GM12878 (cell line): ENCODE data around the gene NAV1. TPM values are rescaled to one million over a fixed set of nuclear protein-coding genes. Genes with fewer than 3 reads are reported as not detected.

Experiments used
- ATAC-seq: fragments of 200-7000 bp; cut with Tn5 transposase; 3 replicates; pipeline ENCODE4 v1.9.1; 2020; ENCODE audit warnings: mild to moderate bottlenecking, moderate library complexity
- BruUV-seq: library from RNA; stranded (reverse); fragments of 400-500 nt; replicated peaks from 2 replicates; lab custom pipeline; 2021; lab: Mats Ljungman, UMichigan
- CTCF ChIA-PET: fragments of 300-600 bp; sonication (Branson Sonifier 250); formaldehyde crosslinking; extraction: SDS; loops from one replicate; lab custom pipeline; 2021; ENCODE audit warnings: inconsistent platforms; lab: Yijun Ruan, JAX
- POLR2A ChIA-PET: fragments of 350-600 bp; formaldehyde crosslinking; extraction: SDS; loops from one replicate; lab custom pipeline; 2021; ENCODE audit warnings: inconsistent platforms; lab: Charles Lee
- RAD21 ChIA-PET: fragments of 300-600 bp; sonication (Branson Sonifier 250); formaldehyde crosslinking; loops from one replicate; lab custom pipeline; 2023; ENCODE audit warnings: antibody characterized with exemption; ENCODE audit not compliant: unreplicated experiment; lab: Charles Lee
- SMC1A ChIA-PET: fragments of 300-600 bp; sonication (Branson Sonifier 250); formaldehyde crosslinking; loops from one replicate; lab custom pipeline; 2023; ENCODE audit not compliant: unreplicated experiment, uncharacterized antibody; lab: Charles Lee
- DNase-seq: peaks from one replicate; pipeline ENCODE4 v3.0.0-alpha.2; 2011; ENCODE audit warnings: low read depth, low spot score
- FAIRE-seq: peaks from 3 replicates; lab custom pipeline; 2011; peaks lifted over from hg19 to GRCh38; lab: Jason Lieb, UNC
- H2AFZ ChIP-seq: 2 replicates; pipeline ENCODE4 v1.6.0; 2011; ENCODE audit warnings: low read depth, low read length, control low read depth; ENCODE audit not compliant: control insufficient read depth
- H3K27ac ChIP-seq: 2 replicates; pipeline ENCODE4 v1.5.1; 2011; ENCODE audit warnings: control low read depth; ENCODE audit not compliant: control insufficient read depth, insufficient read depth
- H3K27me3 ChIP-seq, 2 experiments: replicated peaks in 1 of 2; 2 replicates each; pipeline versions ENCODE4 v1.6.0 to v1.6.1; 2011; ENCODE audit warnings: low read length in 1 of 2; ENCODE audit not compliant: control insufficient read depth in 2 of 2, insufficient read depth in 2 of 2
- H3K36me3 ChIP-seq, 2 experiments: 2 replicates each; pipeline ENCODE4 v1.5.1; 2011; ENCODE audit warnings: low read length in 1 of 2; ENCODE audit not compliant: control insufficient read depth in 2 of 2, insufficient read depth in 2 of 2
- H3K4me1 ChIP-seq: 2 replicates; pipeline ENCODE4 v1.6.1; 2011; ENCODE audit warnings: mild to moderate bottlenecking, low read length, moderate library complexity, mixed read lengths; ENCODE audit not compliant: control insufficient read depth, insufficient read depth
- H3K4me2 ChIP-seq: 2 replicates; pipeline ENCODE4 v1.6.0; 2011; ENCODE audit warnings: control low read depth; ENCODE audit not compliant: control insufficient read depth, insufficient read depth
- H3K4me3 ChIP-seq: fragments of 200-600 bp; sonication (generic); 2 replicates; pipeline ENCODE4 v1.5.1; 2016
- H3K79me2 ChIP-seq: 2 replicates; pipeline ENCODE4 v1.6.0; 2011; ENCODE audit warnings: low read length; ENCODE audit not compliant: control insufficient read depth, insufficient read depth
- H3K9ac ChIP-seq: 2 replicates; pipeline ENCODE4 v1.8.0; 2011; ENCODE audit warnings: low read length, control low read depth, mixed read lengths; ENCODE audit not compliant: control insufficient read depth, insufficient read depth
- H3K9me3 ChIP-seq: replicated peaks from 3 replicates; pipeline ENCODE4 v1.5.1; 2011; ENCODE audit warnings: mild to moderate bottlenecking, low read length; ENCODE audit not compliant: control insufficient read depth, insufficient read depth
- H4K20me1 ChIP-seq: 2 replicates; pipeline ENCODE4 v1.6.0; 2011; ENCODE audit not compliant: control insufficient read depth, insufficient read depth
- BACH1 ChIP-seq: fragments of 450-650 bp; IDR thresholded peaks from 2 replicates; pipeline ENCODE4 v1.6.1; 2017; ENCODE audit warnings: mild to moderate bottlenecking, borderline replicate concordance
- E2F4 ChIP-seq: IDR thresholded peaks from 2 replicates; pipeline ENCODE4 v1.6.1; 2012; ENCODE audit warnings: low read depth, low read length, improper control_type of control experiment
- GABPA ChIP-seq: IDR thresholded peaks from 2 replicates; pipeline ENCODE4 v1.6.1; 2014; ENCODE audit warnings: antibody characterized with exemption, low read depth, mild to moderate bottlenecking, inconsistent platforms
- HDAC2 ChIP-seq: fragments of 200-600 bp; sonication (generic); IDR thresholded peaks from 2 replicates; pipeline ENCODE4 v1.6.1; 2017
- IRF4 ChIP-seq: IDR thresholded peaks from 2 replicates; pipeline ENCODE4 v1.6.1; 2011; ENCODE audit warnings: low read depth, low read length
- RCOR1 ChIP-seq: conservative IDR thresholded peaks from 2 replicates; pipeline ENCODE4 v1.6.1; 2012; ENCODE audit warnings: low read depth, low read length, improper control_type of control experiment
- RUNX3 ChIP-seq: IDR thresholded peaks from 2 replicates; pipeline ENCODE4 v1.6.1; 2012; ENCODE audit warnings: low read length, inconsistent platforms
- SPI1 ChIP-seq: IDR thresholded peaks from 2 replicates; pipeline ENCODE4 v1.6.1; 2011; ENCODE audit warnings: low read depth, mild to moderate bottlenecking, low read length, moderate library complexity, borderline replicate concordance; ENCODE audit not compliant: insufficient read depth
- ZBTB4 ChIP-seq: fragments of 450-650 bp; formaldehyde crosslinking; IDR thresholded peaks from 2 replicates; pipeline ENCODE4 v1.4.0; 2022; ENCODE audit warnings: mild to moderate bottlenecking, moderate library complexity
- ZNF217 ChIP-seq: fragments of 450-650 bp; IDR thresholded peaks from 2 replicates; pipeline ENCODE4 v1.6.1; 2017; ENCODE audit warnings: antibody characterized with exemption, mild to moderate bottlenecking
- WGBS: methylation state at CpG from one replicate; pipeline ENCODE4 v1.1.6; 2016; ENCODE audit warnings: low lambda C conversion rate; ENCODE audit not compliant: insufficient replicate concordance, insufficient coverage; ENCODE audit errors: missing lambda C conversion rate; 5-methylcytosine and 5-hydroxymethylcytosine counted together
- in situ Hi-C: fragments of 300-500 bp; cut with MboI; formaldehyde crosslinking; loops from 9 replicates; pipeline ENCODE4 v1.14.3; 2018; ENCODE audit warnings: mixed read lengths
- intact Hi-C: fragments of 100-400 bp; cut with micrococcal nuclease; formaldehyde crosslinking; loops from one replicate; pipeline ENCODE4 v1.14.2; 2022; ENCODE audit not compliant: unreplicated experiment
- polyA plus RNA-seq, 11 experiments: library from polyadenylated mRNA; depleted of rRNA in 4 of 11; unstranded in 6 of 11; stranded (reverse) in 5 of 11; fragments of >200 nt; fragmentation: Nextera tagmentation in 4 of 11; fragmentation: Illumina TruSeq in 1 of 11; extraction: Ambion mirVana in 4 of 11; extraction: Trizol in 1 of 11; gene quantifications; 1 replicate in 1 of 11; 2 replicates in 10 of 11; pipeline versions ENCODE4 v1.2.1 to v1.2.3, GENCODE V29; 2011 to 2016; ENCODE audit warnings: inconsistent platforms in 2 of 11, missing spikeins in 2 of 11, low read depth in 1 of 11
- total RNA-seq, 4 experiments: library from RNA; depleted of rRNA in 3 of 4; stranded (reverse); fragments of >200 nt in 3 of 4; fragmentation: Illumina TruSeq in 1 of 4; extraction: Trizol in 1 of 4; gene quantifications; 2 replicates each; pipeline versions ENCODE4 v1.2.1 to v1.2.3, GENCODE V29; 2013 to 2021
- TF ChIP-seq, protein P1 (sequence below): fragments of 450-650 bp; IDR thresholded peaks from 2 replicates; pipeline ENCODE4 v1.6.1; 2017; ENCODE audit warnings: mild to moderate bottlenecking, moderate library complexity

NAV1 gene
- total and polyA plus RNA-seq, 10 of the 15 experiments (the other 5 are each of a cell fraction or from before 2014, with no cell fraction given): 0.04 to 1.3 (median 0.36) TPM

- FAIRE-seq: peak; percentile 44
- peak; percentile 73 for ATAC-seq
- no peaks in the 10 kb centered on the region for H3K27me3 ChIP-seq
- ChIA-PET CTCF (interaction anchor here (0.6 to 11.2 kb wide), 41 partner anchors 9 to 491 kb away, joined by 3 to 814 read pairs (median 5); partner anchors contain the start of genes IPO9 and PHLDA3), RAD21 (interaction anchor here (1.0 to 15.3 kb wide), 17 partner anchors 9 to 165 kb away, joined by 3 to 505 read pairs (median 8); partner anchors contain the start of gene PHLDA3), SMC1A (interaction anchor here (0.9 to 18.7 kb wide), 19 partner anchors 11 to 165 kb away, joined by 3 to 514 read pairs (median 4); partner anchors contain the start of gene PHLDA3), POLR2A (interaction anchor here (1.0 to 5.0 kb wide), 7 partner anchors 9 to 106 kb away, joined by 3 to 68 read pairs (median 5); partner anchors contain the start of gene PHLDA3)
- peak overlapping the region; percentile 63 for H3K4me2 ChIP-seq
- no peaks in the 10 kb centered on the region for H3K9me3 ChIP-seq
- H3K9ac ChIP-seq: peak overlapping the region; percentile 3; the same call in 1 of the 2 replicates
- in situ Hi-C loops (loop anchor here (5.0 kb wide), 1 partner anchor 65 kb away; no protein-coding TSS in a partner anchor), intact Hi-C loops (loop anchor here (10.0 kb wide), 1 partner anchor 257 kb away; no protein-coding TSS in a partner anchor)
- peak; percentile 35 for DNase-seq
- H2AFZ ChIP-seq: peak overlapping the region; percentile 28
- BruUV-seq: no TSS peak
- H3K79me2 ChIP-seq: peaks cover 6% of the 10 kb centered on the region; the same call in 1 of the 2 replicates
- no peak overlapping the region; the same call in none of the 2 replicates for H3K27ac ChIP-seq
- H3K4me3 ChIP-seq: peak overlapping the region; percentile 43; the same call in 1 of the 2 replicates
- 4% methylated on average over 5 of the region's 6 CpGs for WGBS
- H3K36me3 ChIP-seq: no peaks in the 10 kb centered on the region
- peaks cover 3% of the 10 kb centered on the region; the same call in 1 of the 2 replicates for H4K20me1 ChIP-seq
- H3K4me1 ChIP-seq: peaks cover 42% of the 10 kb centered on the region
- TF ChIP-seq RCOR1 (no peak), BACH1 (no peak), IRF4 (no peak), GABPA (no peak), ZNF217 (no peak), ZBTB4 (CRISPR knock-in tag) (no peak), RUNX3 (peak; percentile 58), HDAC2 (no peak), SPI1 (peak; percentile 89), E2F4 (no peak)
- TF ChIP-seq, protein P1, sequence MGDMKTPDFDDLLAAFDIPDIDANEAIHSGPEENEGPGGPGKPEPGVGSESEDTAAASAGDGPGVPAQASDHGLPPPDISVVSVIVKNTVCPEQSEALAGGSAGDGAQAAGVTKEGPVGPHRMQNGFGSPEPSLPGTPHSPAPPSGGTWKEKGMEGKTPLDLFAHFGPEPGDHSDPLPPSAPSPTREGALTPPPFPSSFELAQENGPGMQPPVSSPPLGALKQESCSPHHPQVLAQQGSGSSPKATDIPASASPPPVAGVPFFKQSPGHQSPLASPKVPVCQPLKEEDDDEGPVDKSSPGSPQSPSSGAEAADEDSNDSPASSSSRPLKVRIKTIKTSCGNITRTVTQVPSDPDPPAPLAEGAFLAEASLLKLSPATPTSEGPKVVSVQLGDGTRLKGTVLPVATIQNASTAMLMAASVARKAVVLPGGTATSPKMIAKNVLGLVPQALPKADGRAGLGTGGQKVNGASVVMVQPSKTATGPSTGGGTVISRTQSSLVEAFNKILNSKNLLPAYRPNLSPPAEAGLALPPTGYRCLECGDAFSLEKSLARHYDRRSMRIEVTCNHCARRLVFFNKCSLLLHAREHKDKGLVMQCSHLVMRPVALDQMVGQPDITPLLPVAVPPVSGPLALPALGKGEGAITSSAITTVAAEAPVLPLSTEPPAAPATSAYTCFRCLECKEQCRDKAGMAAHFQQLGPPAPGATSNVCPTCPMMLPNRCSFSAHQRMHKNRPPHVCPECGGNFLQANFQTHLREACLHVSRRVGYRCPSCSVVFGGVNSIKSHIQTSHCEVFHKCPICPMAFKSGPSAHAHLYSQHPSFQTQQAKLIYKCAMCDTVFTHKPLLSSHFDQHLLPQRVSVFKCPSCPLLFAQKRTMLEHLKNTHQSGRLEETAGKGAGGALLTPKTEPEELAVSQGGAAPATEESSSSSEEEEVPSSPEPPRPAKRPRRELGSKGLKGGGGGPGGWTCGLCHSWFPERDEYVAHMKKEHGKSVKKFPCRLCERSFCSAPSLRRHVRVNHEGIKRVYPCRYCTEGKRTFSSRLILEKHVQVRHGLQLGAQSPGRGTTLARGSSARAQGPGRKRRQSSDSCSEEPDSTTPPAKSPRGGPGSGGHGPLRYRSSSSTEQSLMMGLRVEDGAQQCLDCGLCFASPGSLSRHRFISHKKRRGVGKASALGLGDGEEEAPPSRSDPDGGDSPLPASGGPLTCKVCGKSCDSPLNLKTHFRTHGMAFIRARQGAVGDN: peak; percentile 40; the same call in 1 of the 2 replicates
These were observed 26.9 kb upstream of the NAV1 start for GRCh38 chr1:201511941-201512539.
